GM23338 (cell line): ENCODE results near the gene SMIM43. TPM values are rescaled to one million over a fixed set of nuclear protein-coding genes. Genes with fewer than 3 reads are reported as not detected.

Experiments
- ATAC-seq: fragments of 200-7000 bp; cut with Tn5 transposase; 3 replicates; pipeline ENCODE4 v1.9.1; 2020
- DNase-seq: peaks from one replicate; pipeline ENCODE4 v3.0.0-alpha.2; 2015; ENCODE audit warnings: low spot score
- H2AFZ ChIP-seq: fragments of 200-600 bp; sonication (generic); 2 replicates; pipeline ENCODE4 v1.8.0; 2016; ENCODE audit warnings: antibody characterized with exemption, mild to moderate bottlenecking, moderate library complexity
- H3F3A ChIP-seq: fragments of 200-600 bp; sonication (generic); replicated peaks from 2 replicates; pipeline ENCODE4 v1.8.0; 2017; ENCODE audit warnings: antibody characterized with exemption, mixed run types, low read depth
- H3K27ac ChIP-seq: fragments of 200-600 bp; sonication (generic); 2 replicates; pipeline ENCODE4 v1.6.1; 2016; ENCODE audit warnings: low read depth
- H3K27me3 ChIP-seq: fragments of 200-600 bp; sonication (generic); 2 replicates; pipeline ENCODE4 v1.8.0; 2016; ENCODE audit warnings: mild to moderate bottlenecking, mixed run types, moderate library complexity; ENCODE audit not compliant: insufficient read depth
- H3K36me3 ChIP-seq: fragments of 200-600 bp; sonication (generic); 2 replicates; pipeline ENCODE4 v1.8.0; 2016; ENCODE audit warnings: mild to moderate bottlenecking; ENCODE audit not compliant: insufficient read depth
- H3K4me1 ChIP-seq: fragments of 200-600 bp; sonication (generic); 2 replicates; pipeline ENCODE4 v1.8.0; 2016; ENCODE audit warnings: mild to moderate bottlenecking, moderate library complexity; ENCODE audit not compliant: insufficient read depth
- H3K4me2 ChIP-seq: fragments of 200-600 bp; sonication (generic); 2 replicates; pipeline ENCODE4 v1.7.1; 2017; ENCODE audit warnings: mixed run types
- H3K4me3 ChIP-seq: fragments of 200-600 bp; sonication (generic); 2 replicates; pipeline ENCODE4 v1.6.1; 2016; ENCODE audit warnings: mixed run types
- H3K79me2 ChIP-seq: fragments of 200-600 bp; sonication (generic); replicated peaks from 2 replicates; pipeline ENCODE4 v1.8.0; 2017; ENCODE audit warnings: mild to moderate bottlenecking; ENCODE audit not compliant: insufficient read depth
- H3K9me2 ChIP-seq: fragments of 200-600 bp; sonication (generic); 2 replicates; pipeline ENCODE4 v1.8.0; 2017; ENCODE audit not compliant: insufficient read depth
- H4K20me1 ChIP-seq: fragments of 200-600 bp; sonication (generic); replicated peaks from 2 replicates; pipeline ENCODE4 v1.8.0; 2017; ENCODE audit warnings: mild to moderate bottlenecking; ENCODE audit not compliant: insufficient read depth
- H3K27ac Mint-ChIP-seq: 2 replicates; pipeline ENCODE4 v1.8.0; 2020; ENCODE audit warnings: inconsistent platforms, mild to moderate bottlenecking, moderate library complexity, mixed read lengths
- H3K27me3 Mint-ChIP-seq: 3 replicates; pipeline ENCODE4 v1.8.0; 2022; ENCODE audit warnings: low read depth, mild to moderate bottlenecking, moderate library complexity, mixed read lengths, inconsistent platforms; ENCODE audit not compliant: insufficient read depth, poor library complexity
- H3K36me3 Mint-ChIP-seq: 3 replicates; pipeline ENCODE4 v1.8.0; 2021; ENCODE audit warnings: low read depth, mild to moderate bottlenecking, inconsistent platforms, moderate library complexity, mixed read lengths
- H3K4me1 Mint-ChIP-seq: 3 replicates; pipeline ENCODE4 v1.8.0; 2020; ENCODE audit warnings: mild to moderate bottlenecking, inconsistent platforms, mixed read lengths
- H3K4me3 Mint-ChIP-seq: 3 replicates; pipeline ENCODE4 v1.8.0; 2021; ENCODE audit warnings: moderate library complexity, mild to moderate bottlenecking, inconsistent platforms, mixed read lengths
- H3K9me3 Mint-ChIP-seq: 3 replicates; pipeline ENCODE4 v1.8.0; 2020; ENCODE audit warnings: moderate library complexity, mild to moderate bottlenecking, inconsistent platforms, mixed read lengths
- CREB1 ChIP-seq: fragments of 250-450 bp; sonication (Bioruptor Pico); IDR thresholded peaks from 2 replicates; pipeline ENCODE4 v1.5.0; 2020; ENCODE audit warnings: low read depth, mild to moderate bottlenecking, moderate library complexity
- CTCF ChIP-seq, 2 experiments: fragments of 200-600 bp in 1 of 2; sonication (generic) in 1 of 2; conservative IDR thresholded peaks; 2 replicates each; pipeline versions ENCODE4 v1.5.1 to v1.6.1; 2016 to 2017; ENCODE audit warnings: antibody characterized with exemption in 2 of 2, low read depth in 2 of 2, mild to moderate bottlenecking in 2 of 2, moderate library complexity in 1 of 2
- ETS1 ChIP-seq: IDR thresholded peaks from 2 replicates; pipeline ENCODE4 v1.6.1; 2016; ENCODE audit warnings: antibody characterized with exemption
- EZH2 ChIP-seq: fragments of 200-600 bp; sonication (generic); IDR thresholded peaks from one replicate; pipeline ENCODE4 v1.8.0; 2017; ENCODE audit warnings: antibody characterized with exemption, mild to moderate bottlenecking, low read depth; ENCODE audit not compliant: unreplicated experiment
- EZH2phosphoT487 ChIP-seq: fragments of 200-600 bp; sonication (generic); IDR thresholded peaks from one replicate; pipeline ENCODE4 v1.8.1; 2018; ENCODE audit warnings: antibody characterized with exemption; ENCODE audit not compliant: unreplicated experiment
- JUNB ChIP-seq: IDR thresholded peaks from one replicate; pipeline ENCODE4 v1.6.1; 2016; ENCODE audit warnings: antibody characterized with exemption; ENCODE audit not compliant: unreplicated experiment
- NANOG ChIP-seq: IDR thresholded peaks from 2 replicates; pipeline ENCODE4 v1.6.1; 2016; ENCODE audit warnings: antibody characterized with exemption, borderline replicate concordance
- POLR2AphosphoS5 ChIP-seq: IDR thresholded peaks from 2 replicates; pipeline ENCODE4 v1.6.1; 2016; ENCODE audit warnings: antibody characterized with exemption, low read depth
- REST ChIP-seq: IDR thresholded peaks from one replicate; pipeline ENCODE4 v1.6.1; 2018; ENCODE audit warnings: antibody characterized with exemption; ENCODE audit not compliant: unreplicated experiment
- STAT1 ChIP-seq: IDR thresholded peaks from one replicate; pipeline ENCODE4 v1.6.1; 2016; ENCODE audit warnings: antibody characterized with exemption; ENCODE audit not compliant: unreplicated experiment
- ZNF114 ChIP-seq: fragments of 250-450 bp; sonication (Bioruptor Pico); IDR thresholded peaks from 2 replicates; pipeline ENCODE4 v1.5.0; 2020; ENCODE audit warnings: mild to moderate bottlenecking, moderate library complexity
- ZNF331 ChIP-seq: fragments of 250-450 bp; sonication (Bioruptor Pico); IDR thresholded peaks from 2 replicates; pipeline ENCODE4 v1.5.0; 2020; ENCODE audit warnings: low read depth, mild to moderate bottlenecking, moderate library complexity
- ZNF462 ChIP-seq: fragments of 250-450 bp; sonication (Bioruptor Pico); IDR thresholded peaks from 2 replicates; pipeline ENCODE4 v1.5.0; 2020; ENCODE audit warnings: mild to moderate bottlenecking, moderate library complexity
- polyA plus RNA-seq: library from polyadenylated mRNA; unstranded; fragments of >200 nt; fragmentation: Nextera tagmentation; extraction: Ambion mirVana; gene quantifications from 2 replicates; pipeline ENCODE4 v1.2.1, GENCODE V29; 2016
- total RNA-seq: library from RNA; depleted of rRNA; stranded (reverse); fragments of >200 nt; shearing (Covaris generic); gene quantifications from 2 replicates; pipeline ENCODE4 v1.2.3, GENCODE V29; 2014

Gene SMIM43
- total and polyA plus RNA-seq, 2 experiments from 2014 or later: 0.26 to 0.56 TPM

- Mint-ChIP-seq H3K4me3 (no peak overlapping the region), H3K27ac (no peak overlapping the region), H3K9me3 (no peaks in the 10 kb centered on the region), H3K36me3 (no peaks in the 10 kb centered on the region), H3K4me1 (peaks cover 3% of the 10 kb centered on the region; the same call in 1 of the 3 replicates), H3K27me3 (peaks cover 2% of the 10 kb centered on the region)
- no peaks in the 10 kb centered on the region for H3F3A ChIP-seq
- TF ChIP-seq ZNF114 (CRISPR knock-in tag): no peak
- TF ChIP-seq CREB1 (CRISPR knock-in tag): no peak
- no peak for TF ChIP-seq EZH2
- no peak for TF ChIP-seq CTCF (conservative IDR thresholded peaks at IDR 0.05; ENCODE audit: low read depth in 2 of 2)
- TF ChIP-seq REST: no peak
- no peak for TF ChIP-seq POLR2AphosphoS5
- TF ChIP-seq JUNB: no peak
- TF ChIP-seq STAT1: no peak
- TF ChIP-seq ETS1: no peak
- no peak for TF ChIP-seq EZH2phosphoT487
- TF ChIP-seq ZNF462 (CRISPR knock-in tag): no peak
- TF ChIP-seq ZNF331 (CRISPR knock-in tag): no peak
- TF ChIP-seq NANOG: no peak
- no peaks in the 10 kb centered on the region for H3K36me3 ChIP-seq
- H3K27me3 ChIP-seq: no peaks in the 10 kb centered on the region
- no peaks in the 10 kb centered on the region for H3K9me2 ChIP-seq
- ATAC-seq: no peak; the same call in 2 of the 3 replicates
- no peaks in the 10 kb centered on the region for H3K79me2 ChIP-seq
- H3K4me1 ChIP-seq: 0 out of 2 replicates have a peak, but pooled peaks cover 3% of the 10 kb centered on the region
- no peak overlapping the region for H2AFZ ChIP-seq
- H4K20me1 ChIP-seq: no peaks in the 10 kb centered on the region
- H3K4me3 ChIP-seq: no peak overlapping the region
- H3K4me2 ChIP-seq: no peak overlapping the region
- DNase-seq: no peak
- H3K27ac ChIP-seq: no peak overlapping the region
These were observed 44.9 kb downstream of the SMIM43 start for GRCh38 chr4:121720109-121720508.
